ENCODE results near the gene CFAP46.

The CFAP46 gene

DNA sequence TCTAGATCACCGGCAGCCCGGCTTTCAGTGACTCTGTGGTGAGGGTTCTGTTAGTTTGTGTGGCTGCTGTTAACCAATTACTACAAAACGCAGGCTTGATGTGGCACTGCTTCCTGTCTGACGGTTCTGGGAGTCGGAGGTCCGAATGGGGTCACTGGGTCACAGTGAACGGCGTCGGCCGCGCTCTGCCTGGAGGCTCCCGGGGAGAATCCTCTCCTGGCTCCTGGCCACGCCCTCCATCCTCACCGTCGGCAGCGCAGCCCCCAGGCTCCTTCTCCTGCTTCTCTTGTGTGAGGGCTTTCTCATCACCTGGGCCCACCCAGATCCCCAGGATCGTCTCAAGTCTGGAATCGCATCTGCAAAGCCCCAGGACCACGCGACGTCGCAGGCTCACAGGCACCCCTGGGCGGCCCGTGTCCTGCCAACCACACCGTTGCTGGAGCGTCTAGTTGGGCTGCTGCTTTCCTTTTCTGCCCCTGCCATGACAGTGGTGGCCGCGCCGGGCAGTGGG is 124.6 kb downstream of the CFAP46 start:
- DNase-seq: no peak

DNA sequence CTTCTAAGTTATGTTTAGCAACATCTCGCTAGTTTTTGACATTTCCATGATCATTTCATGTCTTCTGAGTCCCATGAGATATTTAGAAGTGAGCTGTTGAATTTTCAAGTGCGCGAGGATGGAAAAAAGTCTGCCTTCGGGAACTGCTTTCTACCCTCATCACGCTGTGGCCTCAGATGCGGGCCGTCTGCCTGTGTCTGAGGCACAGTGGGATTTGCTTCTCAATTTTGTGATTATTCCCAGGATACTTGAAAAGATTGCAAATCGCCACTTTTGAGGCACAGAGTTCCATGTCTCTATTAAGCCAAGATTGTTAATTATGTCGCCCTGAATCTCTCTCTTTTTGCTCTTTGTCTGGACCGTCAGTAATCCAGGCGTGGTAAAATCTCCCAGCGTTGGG is 125.7 kb downstream of the CFAP46 start:
- DNase-seq: no peak

DNA sequence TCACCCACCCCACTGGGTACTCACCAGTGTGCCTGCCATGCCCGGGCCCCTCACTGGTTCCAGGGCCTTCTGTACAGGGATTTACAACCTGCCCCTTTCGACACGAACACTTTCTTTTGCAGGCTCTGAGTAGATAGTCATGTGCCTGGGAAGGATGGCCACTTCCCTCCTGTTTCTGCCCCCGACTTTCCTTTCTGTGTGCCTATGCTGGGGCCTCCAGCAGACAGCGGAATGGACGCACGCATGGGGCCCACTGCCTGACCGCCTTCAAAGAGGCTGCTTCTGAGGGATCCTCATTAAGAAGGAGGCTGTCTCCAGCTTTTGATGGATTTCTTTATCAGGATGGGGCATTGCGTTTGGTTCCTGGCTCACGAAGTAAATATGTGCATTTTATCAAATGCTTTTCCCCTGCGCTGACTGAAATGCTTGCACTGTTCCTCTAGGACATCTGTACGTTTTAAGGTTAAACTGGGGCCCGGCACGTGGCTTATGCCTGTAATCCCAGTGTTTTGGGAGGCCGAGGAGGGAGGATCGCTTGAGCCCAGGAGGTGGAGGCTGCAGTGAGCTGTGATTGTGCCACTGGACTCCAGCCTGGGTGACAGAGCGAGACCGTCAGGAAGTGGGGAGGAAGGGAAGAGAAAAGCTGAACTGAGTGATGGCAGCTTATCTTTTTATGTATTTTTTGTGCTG is 127.1 kb downstream of the CFAP46 start:
- DNase-seq: no peak

DNA sequence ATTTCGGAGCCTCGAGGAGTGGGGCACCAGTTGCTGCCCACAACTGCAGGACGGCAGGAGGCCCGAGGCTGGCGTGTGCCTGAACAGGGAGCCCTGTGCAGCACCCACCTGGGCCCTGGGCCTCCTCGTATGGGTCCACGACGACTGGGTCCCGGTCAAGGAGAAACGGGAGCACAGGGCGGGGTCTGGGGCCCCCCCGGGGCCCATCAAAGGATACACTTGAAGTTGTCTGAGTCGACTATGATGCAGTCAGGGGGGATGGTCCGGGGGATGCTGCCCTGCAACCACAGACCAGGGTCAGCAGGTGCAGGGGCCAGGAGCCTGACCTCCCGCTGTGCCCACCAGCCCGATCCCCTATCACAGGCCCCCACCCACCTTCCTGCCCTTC is 127.9 kb downstream of the CFAP46 start:
- no peak for DNase-seq

DNA sequence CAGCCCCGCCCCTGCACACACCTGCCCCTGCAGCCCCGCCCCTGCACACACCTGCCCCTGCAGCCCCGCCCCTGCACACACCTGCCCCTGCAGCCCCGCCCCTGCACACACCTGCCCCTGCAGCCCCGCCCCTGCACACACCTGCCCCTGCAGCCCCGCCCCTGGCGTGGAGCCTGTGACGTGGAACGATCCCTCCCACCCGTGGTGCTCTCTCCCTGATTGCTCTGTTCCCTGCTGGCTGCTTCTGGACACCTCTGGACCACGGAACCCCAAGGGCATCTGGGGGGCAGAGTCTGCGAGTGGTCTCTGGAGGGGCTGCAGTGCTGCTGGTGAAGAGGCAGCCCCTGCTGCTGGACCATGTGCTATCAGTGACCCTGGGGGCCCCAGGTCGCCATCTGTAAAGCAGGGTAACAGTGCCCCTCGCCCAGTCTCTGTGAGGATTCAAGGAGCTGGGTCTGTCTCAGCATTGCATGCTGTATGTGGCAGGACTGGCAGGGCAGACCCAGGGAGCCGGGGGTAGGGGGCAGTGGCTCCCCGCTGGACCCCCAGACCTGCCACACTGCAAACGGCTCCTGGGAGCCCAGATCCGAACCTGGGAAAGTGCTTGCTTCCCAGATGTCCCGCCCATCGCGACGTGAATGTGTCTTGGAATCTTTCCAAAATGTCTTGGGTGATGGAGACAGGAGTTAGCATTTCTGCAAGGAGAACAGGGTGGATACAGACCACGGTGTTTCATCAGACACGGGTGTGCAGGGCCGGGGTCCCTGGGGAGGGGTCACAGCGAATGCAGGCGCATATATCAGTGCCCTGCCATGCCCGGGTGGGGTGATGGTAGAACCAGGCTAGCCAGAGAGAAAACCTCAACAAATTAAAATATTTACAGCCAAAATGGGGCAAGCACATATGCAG is 128.6 kb downstream of the CFAP46 start:
- no peak for DNase-seq

DNA sequence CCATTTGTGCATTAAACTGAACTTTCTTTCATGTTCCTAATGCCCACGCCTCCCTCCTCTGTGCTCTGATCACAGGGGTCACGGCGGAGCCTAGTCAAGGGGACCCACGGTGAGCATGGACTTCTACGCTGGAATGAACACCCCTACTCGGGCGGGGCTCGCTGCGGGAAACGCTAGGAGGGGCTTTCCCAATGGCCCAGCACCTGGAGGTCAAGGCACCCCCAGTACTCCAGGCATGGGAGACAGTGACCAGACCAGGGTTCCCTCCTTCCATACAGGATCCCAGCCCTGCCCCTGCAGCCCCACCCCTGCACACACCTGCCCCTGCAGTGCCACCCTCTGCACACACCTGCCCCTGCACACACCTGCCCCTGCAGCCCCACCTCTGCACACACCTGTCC is 129.4 kb downstream of the CFAP46 start:
- DNase-seq: no peak

DNA sequence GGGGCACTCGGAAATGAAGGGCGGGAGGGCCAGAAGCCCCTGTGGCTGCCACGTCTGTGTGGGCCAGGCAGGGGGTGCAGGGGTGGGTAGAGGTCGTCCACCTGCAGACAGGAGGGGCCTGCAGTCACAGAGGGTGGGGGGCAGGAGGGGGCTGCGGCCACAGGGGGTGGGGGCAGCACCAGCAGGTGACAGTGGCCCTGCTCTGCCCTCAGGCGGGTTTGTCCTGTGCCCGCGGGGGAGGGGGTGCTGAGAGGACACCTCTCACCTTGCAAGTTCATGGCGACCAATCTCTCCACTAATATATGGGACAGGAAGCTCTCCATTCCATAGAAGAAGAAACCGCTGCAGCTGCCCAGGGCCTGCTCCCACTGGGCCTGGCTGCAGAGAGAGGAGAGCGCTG is 129.8 kb downstream of the CFAP46 start:
- DNase-seq: no peak

DNA sequence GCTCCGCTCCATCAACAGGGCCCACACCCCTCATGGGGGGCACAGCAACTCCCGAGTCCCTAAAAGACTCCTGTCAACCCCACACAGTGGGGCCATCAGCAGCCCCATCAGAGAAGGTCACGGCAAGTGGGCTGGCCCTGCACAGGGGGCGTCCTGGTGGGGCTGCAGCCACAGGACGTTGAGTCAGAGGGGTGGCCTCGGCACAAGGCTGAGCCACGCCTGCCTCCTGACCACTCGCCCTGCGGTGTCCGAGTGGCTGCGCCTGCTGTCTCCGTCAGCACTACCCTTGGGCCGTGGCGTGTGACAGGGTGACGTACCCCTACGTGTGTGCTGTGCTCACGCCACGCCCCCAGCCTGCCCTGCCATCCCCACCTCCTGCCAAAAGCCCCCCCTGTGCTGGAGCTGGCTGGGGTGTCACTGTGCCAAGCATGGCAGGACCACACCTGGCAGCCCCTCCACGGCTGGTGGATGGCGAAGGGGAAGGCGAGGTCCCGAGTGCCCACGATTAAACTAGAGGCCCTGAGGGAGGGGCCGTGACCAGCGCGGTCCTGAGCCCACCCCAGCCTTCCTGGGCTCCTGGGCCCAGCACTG is 130.4 kb downstream of the CFAP46 start:
- no peak for DNase-seq

DNA sequence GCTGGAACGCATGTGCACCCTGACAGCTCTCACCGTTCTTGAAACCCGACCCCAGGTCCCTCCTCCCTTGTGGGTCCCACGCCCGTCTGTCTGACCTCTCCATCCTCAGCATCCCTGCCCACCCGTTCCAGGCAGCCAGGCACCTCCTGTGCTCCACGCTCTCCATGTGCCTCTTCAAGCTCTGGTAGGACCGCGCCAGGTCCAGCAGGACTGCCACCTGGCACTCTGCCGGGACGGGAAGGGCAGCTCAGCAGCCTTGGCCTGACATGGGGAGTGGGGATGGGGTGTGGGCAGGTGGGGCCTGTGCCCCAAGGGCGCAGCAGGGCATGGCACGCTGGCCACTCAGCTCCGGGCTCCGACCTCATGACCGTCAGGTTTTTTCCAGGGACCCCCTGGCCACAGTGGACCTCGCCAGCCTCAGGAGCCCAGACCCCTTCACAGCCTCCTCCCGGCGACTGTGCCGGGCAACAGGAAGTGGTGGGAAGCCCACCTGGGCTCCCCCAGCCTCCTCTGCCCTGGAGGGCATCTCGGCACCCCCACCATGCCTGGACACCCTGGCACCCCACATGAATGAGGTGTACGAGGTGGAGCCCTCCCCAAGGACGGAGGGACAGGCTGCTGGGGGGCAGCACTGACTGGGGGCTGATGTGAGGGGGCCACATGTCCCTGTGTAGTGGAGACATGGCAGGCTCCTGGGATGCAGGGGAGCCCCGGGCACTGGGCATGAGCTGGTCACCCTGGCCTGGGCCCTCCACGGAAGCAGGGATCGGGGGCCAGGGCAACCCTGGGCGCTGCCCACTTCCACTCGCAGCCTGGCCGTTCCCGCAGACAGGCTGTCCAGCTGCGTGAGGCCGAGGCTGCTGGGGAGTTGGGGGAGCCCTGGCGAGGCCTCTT is 131.3 kb downstream of the CFAP46 start:
- DNase-seq: no peak

DNA sequence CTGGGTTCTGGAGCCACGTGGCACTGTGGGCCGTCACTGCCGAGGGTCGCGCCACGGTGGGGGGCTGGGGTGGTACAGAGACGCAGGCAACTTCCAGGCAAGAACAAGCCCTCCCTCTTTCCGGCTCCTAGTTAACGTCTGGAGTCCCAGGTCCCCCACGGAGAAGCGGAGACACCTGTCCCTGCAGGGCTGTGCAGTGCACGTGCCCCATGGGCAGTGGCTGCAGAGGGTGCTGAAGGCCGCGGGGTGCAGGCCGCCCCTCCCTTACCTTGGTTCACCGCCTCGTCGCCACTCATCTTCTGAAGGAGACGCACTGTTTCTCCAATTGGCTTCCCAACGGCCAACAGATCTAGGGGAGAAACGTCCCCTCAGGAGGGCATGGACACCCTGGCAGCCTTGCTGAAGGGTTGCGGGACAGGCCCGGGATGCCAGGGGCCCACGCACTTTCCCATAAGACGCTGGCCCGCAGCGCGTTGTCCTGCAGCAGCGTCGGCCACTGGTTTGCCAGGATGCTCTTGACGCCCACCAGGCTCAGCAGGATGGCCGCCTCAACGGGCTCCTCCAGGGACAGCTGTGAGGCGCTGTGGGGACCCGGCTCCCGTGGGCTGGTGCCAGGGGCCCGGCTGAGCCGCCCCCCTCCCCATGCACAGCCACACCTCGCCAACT is 132.1 kb downstream of the CFAP46 start:
- no peak for DNase-seq

DNA sequence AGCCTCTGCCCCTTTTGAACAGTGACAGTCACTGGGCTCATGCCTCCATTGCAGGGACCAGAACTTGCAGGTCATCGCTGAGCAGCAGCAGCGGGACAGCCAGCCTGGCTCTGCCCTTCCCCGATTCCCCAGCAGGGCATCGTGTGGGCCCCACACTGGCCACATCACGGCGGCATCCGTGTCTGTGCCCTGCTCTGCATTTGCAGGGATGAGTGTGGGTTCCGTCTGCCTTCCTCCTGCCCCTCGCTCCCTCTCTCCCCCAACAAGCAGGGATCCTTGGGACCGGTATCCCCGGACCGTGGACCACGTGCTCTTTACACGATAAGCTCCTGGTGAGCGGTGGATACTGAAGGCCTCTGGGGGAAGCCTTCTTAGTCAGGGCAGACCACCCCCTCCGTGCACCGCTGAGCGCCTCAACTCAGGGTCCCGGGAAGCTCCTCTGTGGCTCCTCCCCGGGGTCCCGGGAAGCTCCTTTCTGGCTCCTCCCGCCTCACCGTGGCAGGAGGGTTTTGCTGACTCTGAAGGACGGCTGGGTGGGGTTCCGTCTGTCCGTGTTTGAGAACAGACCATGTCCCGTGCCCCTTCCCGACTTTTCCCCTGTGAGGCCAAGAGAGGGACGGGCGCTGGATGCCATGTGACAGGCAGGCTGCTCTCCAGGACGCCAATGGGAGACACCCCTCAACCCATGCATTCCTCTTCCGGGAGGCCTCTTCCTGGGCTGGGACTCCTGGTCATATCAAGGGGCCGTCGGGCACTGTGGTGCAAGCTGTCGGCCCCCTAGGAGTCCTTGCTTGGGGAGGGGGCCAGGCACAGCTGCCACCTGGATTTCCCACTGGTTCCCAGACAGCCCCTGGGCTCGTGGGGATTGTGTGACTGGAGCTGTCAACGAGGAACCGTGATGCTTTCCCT is 132.9 kb downstream of the CFAP46 start:
- no peak for DNase-seq

DNA sequence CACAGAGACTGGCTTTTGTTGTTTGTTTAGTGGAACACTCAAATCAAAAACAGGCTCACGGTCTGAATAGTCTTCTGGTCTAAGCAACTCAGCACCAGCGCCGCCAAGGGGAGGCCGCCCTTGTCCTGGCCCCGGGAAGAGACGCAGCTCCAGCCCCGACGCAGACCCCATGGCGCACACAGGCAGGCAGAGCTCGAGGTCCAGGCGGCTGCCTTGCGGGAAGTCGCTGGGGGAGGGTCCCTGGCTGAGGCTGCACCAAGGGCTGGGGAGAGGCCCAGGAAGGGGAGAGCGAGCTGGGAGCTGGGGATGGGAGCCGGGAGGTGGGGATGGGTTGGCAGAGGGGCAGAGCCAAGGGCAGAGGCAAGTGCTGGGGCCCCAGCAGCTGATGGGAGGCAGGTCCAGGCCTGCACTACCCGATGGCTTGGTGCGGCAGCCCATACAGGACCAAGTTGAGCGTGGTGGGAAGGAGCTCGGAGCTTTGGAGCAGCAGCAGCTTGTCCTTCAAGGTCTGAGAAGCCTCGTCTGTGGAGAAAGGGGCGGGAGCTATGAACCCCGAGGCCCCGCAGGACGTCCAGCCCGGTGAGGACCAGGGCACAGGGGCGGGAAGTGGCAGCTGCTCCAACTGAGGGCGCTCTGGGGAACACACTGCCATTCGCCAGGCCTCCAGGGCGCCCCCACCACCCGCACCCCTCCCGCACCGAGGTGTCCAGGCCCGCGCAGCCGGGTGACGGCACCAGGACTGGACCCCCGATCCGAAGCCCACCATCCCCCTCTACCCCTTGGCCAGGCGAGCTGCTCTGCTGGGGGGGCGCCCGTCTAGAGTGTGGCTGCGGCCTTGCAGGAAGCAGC is 133.8 kb downstream of the CFAP46 start:
- DNase-seq: no peak

DNA sequence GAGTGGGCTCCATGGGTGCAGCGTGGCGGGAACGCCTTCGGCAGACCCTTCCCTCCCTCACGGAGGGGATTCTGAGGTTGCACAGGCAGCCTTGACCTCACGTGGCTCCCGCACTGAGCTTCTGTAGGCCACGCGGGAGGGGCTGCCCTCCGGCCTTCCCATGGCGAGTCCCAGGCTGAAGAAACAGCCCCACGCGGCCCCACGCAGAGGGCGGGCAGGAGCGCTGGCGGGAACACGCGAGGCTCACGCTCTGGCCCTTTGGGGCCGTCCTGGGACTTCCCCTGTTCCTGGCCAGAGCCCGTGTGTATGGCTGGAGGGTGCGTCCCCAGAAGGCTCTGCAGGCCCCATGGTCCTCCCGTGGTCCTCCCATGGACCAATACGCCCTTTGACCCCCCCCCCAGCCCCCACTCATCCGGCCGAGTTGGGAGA is 134.7 kb downstream of the CFAP46 start:
- no peak for DNase-seq

DNA sequence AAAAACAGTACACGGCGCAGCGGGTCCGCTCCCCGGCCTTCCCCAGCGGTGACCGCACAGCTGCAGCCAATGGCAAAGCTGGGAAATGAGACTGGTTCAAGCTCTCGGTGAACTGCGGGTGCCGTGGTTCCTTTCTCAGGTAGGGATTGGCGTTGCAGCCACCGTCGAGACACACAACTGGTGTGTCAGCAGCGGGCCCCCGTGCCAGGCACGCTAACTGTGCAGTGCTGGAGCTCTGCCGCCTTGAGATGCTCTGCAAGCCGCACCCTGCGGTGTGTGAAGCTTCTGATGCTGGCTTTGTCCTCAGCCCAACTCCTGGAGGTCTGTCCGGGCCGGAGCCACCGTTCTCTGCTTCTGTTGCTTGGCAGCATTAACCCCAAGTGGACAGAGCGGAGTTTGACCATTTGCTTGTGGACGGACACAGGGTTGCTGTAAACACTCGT is 135.8 kb downstream of the CFAP46 start:
- no peak for DNase-seq

DNA sequence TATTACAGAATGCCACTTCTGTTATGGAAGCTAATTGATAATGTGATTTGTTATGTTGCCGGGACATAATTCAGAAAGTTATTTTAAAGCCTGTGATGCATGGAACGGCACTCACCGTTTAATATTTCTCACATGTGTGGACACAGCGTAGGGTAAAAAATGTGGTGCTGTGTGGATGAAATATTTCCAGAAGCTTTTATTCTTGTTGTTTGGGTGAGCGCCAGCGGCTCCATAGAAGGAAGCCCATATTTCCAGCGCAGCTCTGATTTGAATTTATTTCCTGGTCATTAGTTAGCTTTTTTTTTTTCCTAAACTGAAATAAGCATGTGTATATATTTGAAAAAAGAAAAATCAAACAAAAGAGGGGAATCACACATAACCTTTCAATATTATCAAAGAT is 136.3 kb downstream of the CFAP46 start:
- no peak for DNase-seq

DNA sequence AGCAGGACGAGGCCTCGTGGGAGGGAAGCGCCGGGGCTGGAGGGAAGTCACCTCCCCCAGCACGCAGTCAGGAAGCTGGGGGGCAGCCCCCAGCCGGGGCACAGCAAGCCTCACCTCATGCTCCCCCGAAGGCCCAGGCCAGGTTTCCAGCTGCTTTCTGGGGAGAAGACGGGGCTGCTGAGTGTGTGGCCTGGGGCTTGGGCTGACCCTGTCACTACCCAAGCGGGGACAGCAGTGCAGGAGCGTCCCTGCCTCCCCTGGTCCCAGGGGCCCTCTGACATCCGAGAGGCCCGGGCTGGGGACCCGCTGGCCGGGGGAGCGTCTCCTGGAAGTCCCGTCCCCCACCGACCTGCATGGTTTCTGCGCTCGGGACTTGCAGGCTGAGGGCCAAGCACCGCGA is 136.8 kb downstream of the CFAP46 start:
- no peak for DNase-seq

DNA sequence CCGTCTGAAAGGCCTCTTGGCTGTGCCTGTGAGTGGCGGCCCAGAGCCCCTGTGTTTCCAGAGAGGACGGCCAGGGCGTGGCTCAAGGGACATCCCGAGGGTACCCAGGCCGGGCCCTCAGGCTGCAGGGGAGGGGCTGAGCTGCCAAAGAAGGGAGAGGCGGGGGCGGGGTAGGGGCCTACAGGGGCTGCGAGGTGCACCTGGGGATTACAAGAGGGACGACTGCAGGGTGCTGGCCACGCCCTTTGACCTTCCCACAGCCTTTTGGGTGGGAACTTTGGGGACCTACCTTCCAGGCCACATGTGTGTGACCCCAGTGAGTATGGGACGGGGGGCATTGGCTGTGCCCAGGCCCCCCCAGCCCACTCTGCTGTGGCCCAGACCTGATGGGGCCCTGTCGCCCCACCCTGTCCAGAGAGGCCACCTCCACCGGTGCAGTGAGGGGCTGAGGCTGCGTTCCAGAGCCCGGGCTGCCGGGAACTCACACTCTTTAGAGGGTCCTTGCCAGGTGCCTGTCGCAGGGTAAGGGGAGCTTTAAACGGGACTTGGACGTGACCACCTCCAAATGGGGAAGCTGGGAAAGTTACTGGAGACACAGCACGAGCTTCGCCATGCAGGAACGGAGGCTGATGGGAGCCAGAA is 137.5 kb downstream of the CFAP46 start:
- DNase-seq: no peak

DNA sequence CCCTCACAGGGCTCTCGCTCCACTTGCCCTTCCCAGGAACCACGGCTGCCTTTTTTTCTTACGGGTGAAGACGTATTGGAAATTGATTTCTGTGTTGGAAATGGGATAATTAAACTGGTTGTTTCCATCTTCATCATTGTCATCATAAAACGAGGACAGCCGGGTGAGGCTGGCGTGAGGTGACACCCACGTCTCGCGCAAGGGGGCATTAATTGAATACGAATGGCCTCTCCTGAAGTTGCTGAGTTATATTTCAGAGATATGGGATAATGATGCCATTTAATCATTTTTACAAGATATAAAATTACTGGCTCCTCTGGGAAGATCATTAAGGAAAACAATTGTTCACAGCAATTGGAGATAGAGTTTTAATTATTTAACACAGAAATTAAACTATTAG is 138.1 kb downstream of the CFAP46 start:
- no peak for DNase-seq

DNA sequence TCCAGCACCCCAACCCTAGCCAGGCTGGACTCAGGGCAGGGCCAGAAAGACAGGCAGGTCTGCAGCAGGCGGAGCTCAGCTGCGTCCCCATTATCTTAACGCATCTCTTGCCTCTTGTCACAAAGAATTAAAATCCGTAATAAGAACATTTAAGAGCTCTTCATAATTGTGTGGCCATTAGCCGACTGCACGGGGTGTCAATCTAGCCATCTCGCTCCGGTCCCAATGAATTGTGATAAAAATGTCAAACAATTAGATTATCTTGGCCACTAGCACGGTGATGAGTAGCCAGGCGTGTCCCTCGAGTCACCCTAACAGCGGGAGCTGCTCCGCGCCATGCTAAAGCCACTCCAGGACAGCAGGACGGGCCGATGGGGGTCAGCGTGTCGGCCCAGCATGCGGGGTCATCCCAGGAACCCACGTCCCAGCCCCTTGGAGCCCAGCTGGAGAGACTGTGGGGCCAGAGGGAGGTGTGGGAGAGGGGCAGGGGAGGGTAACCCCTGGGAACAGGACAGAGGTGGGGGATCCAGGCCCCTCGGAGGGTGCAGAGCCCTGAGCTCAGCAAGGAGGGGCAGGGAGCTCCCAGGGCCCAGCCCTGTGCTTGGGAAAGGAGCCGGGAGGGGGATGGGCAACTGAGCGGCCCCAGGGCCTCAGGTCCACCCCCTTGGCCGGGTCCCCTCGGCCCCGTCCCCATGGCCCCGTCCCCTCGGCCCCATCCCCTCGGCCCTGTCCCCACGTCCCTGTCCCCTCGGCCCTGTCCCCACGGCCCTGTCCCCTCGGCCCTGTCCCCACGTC is 138.8 kb downstream of the CFAP46 start:
- DNase-seq: no peak

Data from stimulated activated CD4-positive, alpha-beta T cell treated with anti-CD3 and anti-CD28 coated beads, Interleukin-4, amount 100 ng/mL, for 4 hours (primary cell).